Fibroblast of mammary gland (primary cell): ENCODE data around the gene BCAS3.

Experiments
- DNase-seq: peaks from one replicate; pipeline ENCODE4 v3.0.0-alpha.2; 2010; ENCODE audit warnings: low read depth
- H3K4me3 ChIP-seq: 2 replicates; pipeline ENCODE4 v1.5.1; 2011; ENCODE audit warnings: low read depth, mild to moderate bottlenecking, low read length, moderate library complexity; ENCODE audit not compliant: control insufficient read depth
- TF ChIP-seq, protein P1 (sequence below): conservative IDR thresholded peaks from 2 replicates; pipeline ENCODE4 v1.5.1; 2011; ENCODE audit warnings: low read depth, low read length, inconsistent platforms; ENCODE audit not compliant: control insufficient read depth, insufficient read depth

BCAS3 gene

DNA sequence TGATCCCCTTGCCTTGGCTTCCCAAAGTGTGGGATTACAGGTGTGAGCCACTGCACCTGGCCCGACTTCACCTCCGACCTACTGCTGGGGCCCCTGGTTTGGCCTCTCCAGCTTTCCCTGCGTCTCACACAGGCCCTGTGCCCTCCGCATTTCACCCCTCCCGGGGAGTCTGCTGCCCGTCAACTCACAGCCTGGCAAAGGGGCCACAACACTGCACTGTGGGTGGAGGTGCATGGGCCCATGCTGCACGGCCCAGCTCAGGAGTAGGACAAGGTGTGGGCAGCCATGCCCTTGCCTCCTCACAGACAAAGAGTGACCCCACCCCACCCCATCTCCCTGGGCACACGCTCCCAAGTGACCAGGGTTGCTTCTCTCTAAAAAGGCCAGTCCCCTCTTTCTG lies 709.4 kb downstream of the BCAS3 start:
- TF ChIP-seq, protein P1, sequence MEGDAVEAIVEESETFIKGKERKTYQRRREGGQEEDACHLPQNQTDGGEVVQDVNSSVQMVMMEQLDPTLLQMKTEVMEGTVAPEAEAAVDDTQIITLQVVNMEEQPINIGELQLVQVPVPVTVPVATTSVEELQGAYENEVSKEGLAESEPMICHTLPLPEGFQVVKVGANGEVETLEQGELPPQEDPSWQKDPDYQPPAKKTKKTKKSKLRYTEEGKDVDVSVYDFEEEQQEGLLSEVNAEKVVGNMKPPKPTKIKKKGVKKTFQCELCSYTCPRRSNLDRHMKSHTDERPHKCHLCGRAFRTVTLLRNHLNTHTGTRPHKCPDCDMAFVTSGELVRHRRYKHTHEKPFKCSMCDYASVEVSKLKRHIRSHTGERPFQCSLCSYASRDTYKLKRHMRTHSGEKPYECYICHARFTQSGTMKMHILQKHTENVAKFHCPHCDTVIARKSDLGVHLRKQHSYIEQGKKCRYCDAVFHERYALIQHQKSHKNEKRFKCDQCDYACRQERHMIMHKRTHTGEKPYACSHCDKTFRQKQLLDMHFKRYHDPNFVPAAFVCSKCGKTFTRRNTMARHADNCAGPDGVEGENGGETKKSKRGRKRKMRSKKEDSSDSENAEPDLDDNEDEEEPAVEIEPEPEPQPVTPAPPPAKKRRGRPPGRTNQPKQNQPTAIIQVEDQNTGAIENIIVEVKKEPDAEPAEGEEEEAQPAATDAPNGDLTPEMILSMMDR, result no peak
- H3K4me3 ChIP-seq, result no peak overlapping the region
- no peak for DNase-seq

DNA sequence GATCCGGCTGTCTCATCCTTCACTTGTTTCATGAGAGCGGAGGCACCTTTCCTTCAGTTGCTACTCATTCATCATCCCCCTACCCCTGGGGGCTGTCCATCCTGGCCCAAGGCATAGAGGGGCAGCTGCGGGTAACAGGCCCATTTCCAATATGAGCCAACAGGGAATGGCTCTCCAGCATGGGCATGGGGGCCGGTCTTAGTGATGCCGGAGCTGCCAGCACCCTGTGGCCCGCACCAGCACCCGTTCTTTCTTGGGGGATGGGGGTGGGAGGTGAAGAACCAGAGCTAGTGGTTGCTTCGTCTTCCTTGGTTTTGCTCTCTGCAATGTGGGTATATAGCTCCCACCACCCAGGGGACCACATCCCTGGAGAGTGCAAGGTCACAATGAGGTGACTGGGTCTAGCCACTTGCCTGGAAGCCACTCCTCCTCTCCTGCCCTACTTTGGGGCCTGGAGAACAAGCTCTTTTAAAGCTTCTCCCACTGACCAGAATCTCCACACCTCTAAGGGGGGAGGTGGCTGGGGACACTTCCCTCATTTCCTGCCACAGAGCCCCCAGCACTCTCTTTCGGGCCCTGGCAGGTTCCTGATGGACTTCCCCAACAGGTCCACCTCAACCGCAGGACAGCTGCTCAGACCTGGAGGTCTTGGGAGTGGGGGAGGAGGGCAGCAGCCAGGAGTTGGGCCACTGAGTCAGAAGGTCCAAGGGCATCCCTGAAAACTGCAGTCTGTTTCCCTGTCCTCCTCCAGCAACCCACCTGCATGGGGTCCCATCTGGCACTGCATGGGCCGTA lies 710.1 kb downstream of the BCAS3 start:
- TF ChIP-seq, protein P1, result no peak
- no peak overlapping the region for H3K4me3 ChIP-seq
- no peak for DNase-seq

DNA sequence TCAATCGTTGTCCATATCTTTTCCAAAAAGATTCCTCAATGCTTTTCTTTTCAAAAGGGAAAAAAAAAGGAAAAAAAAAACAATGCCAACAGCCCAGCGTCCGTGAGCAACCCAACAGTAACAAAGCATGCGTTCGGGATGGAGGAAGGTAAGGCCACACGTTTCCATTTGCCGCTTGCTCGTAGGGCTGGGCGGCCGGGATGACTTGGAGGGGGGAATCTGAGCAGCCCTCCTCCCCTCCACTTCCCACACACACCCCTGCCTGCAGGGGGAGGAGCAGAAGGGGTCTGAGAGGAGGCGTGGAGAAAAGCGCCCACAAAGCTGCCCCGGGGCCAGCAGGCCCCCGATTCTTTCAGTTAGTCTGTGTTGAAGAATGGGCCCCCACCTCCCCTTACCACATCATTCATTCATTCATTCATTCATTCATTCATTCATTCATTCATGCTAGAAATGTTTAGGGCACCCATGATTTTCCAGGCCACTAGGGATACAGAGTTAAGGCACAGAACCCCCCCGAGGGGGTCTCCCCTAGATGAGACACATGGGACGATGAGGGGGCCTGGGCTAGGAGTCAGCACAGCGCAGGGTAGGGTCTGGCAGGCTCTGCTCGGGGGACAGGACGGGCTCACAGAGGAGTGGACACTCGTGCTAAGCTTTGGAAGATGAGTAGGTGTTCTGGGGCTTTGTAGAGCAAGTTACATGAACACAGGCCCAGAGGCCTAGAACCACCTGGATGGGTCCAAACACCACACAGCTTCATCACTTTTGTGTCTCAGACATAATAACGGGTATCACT lies 711.1 kb downstream of the BCAS3 start:
- DNase-seq, result no peak
- H3K4me3 ChIP-seq, result no peak overlapping the region
- TF ChIP-seq, protein P1, result no peak

DNA sequence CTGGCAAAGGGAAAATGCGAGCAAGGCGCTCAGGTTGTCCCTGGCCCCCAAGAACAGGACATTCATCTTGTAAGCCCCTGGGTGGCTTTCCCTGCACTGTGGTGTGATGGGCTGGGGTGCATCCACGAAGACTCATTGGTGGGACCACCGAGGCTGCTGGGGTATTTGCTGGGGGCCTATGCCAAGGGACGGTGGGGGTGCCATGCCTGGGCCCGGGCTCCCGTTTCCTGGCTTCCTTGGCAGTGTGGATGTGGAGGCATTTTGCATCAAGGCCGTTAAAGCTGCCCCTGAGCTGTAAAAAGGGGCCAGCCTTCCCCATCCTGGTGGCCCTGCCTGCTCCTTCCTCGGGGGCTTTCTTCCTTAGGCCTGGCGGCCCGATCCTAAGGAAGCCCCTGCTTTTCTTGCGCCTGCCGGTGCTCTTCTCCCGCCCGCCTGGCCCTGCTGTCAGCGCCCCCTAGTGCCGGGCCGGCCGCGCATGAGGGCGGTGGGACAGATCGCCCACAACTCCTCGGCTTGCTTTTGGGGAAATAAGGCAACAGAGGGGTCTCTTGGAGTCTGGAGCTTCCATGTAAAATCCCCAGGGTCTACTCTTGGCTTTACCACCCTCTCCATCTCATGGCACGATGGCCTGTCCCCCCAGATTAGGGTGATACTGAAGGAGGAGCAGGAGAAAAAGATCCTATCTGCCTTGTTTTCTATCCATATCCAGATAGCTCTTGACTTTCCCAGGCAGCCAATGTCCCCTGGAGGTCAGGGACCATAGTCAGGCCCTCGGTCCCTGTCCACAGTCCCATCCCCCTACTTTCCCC lies 712.2 kb downstream of the BCAS3 start:
- TF ChIP-seq, protein P1, result peak; percentile 77
- DNase-seq, result no peak
- H3K4me3 ChIP-seq, result no peak overlapping the region

DNA sequence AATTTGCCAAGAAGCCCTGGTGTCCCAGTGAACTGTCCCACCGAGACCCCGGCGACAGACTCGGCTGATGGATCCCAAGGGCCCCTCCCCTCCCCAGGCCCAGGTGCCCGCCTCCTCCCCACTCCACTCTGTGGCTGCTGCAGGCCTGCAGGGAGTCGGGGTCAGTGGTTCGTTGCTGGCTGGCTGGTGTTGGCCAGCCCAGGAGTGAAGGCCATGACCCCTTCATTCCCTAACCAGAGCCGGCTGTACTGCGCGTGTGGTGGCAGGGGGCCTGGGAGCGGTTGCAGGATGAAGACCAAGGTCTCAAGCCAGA lies 712.8 kb downstream of the BCAS3 start:
- no peak for DNase-seq
- no peak overlapping the region for H3K4me3 ChIP-seq
- TF ChIP-seq, protein P1, result no peak

DNA sequence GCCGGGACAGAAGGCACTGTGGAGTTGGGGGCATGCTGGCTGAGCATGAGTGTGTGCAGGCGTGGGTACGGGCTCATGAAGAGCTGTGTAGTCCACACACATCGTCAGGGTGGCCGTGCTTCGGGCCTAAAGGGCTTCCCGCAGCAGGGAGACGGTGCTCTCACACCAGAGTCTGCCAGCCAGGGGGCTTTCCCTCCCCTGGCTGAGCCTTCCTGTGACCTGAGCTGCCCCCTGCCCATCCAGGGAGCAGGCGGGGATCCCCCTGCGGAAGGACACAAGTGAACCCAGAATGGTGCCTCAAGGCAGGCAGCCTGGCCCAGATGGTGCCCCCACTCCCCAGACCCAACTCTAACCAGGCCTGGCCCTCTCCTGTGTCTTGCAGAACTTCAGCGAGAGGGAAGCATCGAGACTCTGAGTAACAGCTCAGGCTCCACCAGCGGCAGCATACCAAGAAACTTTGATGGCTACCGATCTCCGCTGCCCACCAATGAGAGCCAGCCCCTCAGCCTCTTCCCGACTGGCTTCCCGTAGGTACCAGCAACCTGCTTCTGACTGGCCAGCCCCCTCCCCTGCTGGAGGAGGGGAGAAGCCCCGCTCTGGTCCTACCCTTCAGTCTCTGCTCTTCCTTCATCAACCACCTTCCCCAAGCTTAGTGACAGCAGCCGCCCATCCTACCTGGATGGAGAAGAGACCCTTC lies 714.1 kb downstream of the BCAS3 start:
- TF ChIP-seq, protein P1, result no peak
- no peak overlapping the region for H3K4me3 ChIP-seq
- no peak for DNase-seq
